ENCODE results near the gene WDR20.
A peak's percentile ranks its signal among the peaks of the same experiment; 100 is the strongest.
"Not testable (repeated sequence)": the region's sequence is repeated elsewhere in the genome, so short reads cannot be mapped to it uniquely, and the experiment has no call there.

Gene WDR20

GRCh38 chr14:102146423-102146822 is 6.7 kb downstream of the WDR20 start:
- H3K4me3 ChIP-seq (ENCODE audit: low read depth, low read length), result no peak overlapping the region
- no peak for DNase-seq (ENCODE audit: low read depth)
- no peak for TF ChIP-seq CTCF (conservative IDR thresholded peaks at IDR 0.05; ENCODE audit: low read depth, low read length)

GRCh38 chr14:102150083-102150482 is 10.4 kb downstream of the WDR20 start:
- no peak for DNase-seq (ENCODE audit: low read depth)
- no peak for TF ChIP-seq CTCF (conservative IDR thresholded peaks at IDR 0.05; ENCODE audit: low read depth, low read length)
- H3K4me3 ChIP-seq (ENCODE audit: low read depth, low read length), result no peak overlapping the region

- H3K4me3 ChIP-seq (ENCODE audit: low read depth, low read length), result no peak overlapping the region
- DNase-seq (ENCODE audit: low read depth), result no peak
- TF ChIP-seq CTCF (conservative IDR thresholded peaks at IDR 0.05; ENCODE audit: low read depth, low read length), result no peak
Observed at GRCh38 chr14:102150744-102151143, 11.0 kb downstream of the WDR20 start.

GRCh38 chr14:102151411-102151810 is 11.7 kb downstream of the WDR20 start:
- not testable (repeated sequence) for DNase-seq (ENCODE audit: low read depth); H3K4me3 ChIP-seq (ENCODE audit: low read depth, low read length)

- no peak for TF ChIP-seq CTCF (conservative IDR thresholded peaks at IDR 0.05; ENCODE audit: low read depth, low read length)
- DNase-seq (ENCODE audit: low read depth), result no peak
- no peak overlapping the region for H3K4me3 ChIP-seq (ENCODE audit: low read depth, low read length)
Observed at GRCh38 chr14:102154121-102154520, 14.4 kb downstream of the WDR20 start.

GRCh38 chr14:102154821-102155549 is 15.3 kb downstream of the WDR20 start:
- H3K4me3 ChIP-seq (ENCODE audit: low read depth, low read length), result no peak overlapping the region
- no peak for TF ChIP-seq CTCF (conservative IDR thresholded peaks at IDR 0.05; ENCODE audit: low read depth, low read length)
- DNase-seq (ENCODE audit: low read depth), result peak; percentile 55

- no peak for DNase-seq (ENCODE audit: low read depth)
- no peak for TF ChIP-seq CTCF (conservative IDR thresholded peaks at IDR 0.05; ENCODE audit: low read depth, low read length)
- H3K4me3 ChIP-seq (ENCODE audit: low read depth, low read length), result no peak overlapping the region
Observed at GRCh38 chr14:102157346-102157745, 17.6 kb downstream of the WDR20 start.
